GM18909 (cell line): Measurements from ENCODE around the gene MAPK11.

Source experiments
- ATAC-seq: cut with Tn5 transposase; IDR thresholded peaks from one replicate; pipeline ENCODE4 v1.9.1; 2021; ENCODE audit warnings: mild to moderate bottlenecking; ENCODE audit not compliant: unreplicated experiment, poor library complexity

The MAPK11 gene

DNA sequence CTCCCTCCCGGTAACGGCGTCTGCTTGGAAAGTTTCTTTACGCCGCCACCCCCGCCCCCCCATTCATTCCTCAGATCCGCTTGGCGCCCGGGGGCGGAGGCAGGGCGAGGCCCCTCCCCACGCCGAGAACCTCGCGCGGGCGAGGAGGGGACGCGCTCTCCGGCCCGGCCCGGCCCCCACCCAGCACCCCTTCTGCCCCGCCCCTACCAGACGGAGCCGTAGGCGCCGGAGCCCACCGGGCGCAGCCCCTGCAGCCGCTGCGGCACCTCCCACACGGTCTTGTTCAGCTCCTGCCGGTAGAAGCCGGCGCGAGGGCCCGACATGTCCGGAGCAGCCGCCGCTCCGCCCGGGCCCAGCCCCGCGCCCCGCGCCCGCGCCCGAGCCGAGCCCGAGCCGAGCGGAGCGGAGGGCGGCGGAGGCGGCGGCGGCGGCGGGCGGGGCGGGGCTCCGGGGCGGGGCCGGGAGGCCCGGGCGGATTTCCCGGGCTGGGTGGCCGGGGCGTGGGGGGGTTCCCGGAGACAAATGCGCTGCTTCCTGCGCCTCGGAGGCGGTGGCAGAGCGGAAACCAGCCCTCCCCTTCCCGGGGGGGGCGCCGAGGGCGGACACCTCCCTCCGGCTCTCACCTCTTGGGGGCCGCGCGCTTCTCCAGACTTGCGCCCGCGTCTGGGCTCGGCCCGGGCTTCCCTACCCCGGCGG, at the start of gene MAPK11:
MAPK11 (minus strand) TSS at position 411 of the 696 bp plus-strand sequence; CDS start at position 323, 88 bp downstream.
- ATAC-seq: no peak

DNA sequence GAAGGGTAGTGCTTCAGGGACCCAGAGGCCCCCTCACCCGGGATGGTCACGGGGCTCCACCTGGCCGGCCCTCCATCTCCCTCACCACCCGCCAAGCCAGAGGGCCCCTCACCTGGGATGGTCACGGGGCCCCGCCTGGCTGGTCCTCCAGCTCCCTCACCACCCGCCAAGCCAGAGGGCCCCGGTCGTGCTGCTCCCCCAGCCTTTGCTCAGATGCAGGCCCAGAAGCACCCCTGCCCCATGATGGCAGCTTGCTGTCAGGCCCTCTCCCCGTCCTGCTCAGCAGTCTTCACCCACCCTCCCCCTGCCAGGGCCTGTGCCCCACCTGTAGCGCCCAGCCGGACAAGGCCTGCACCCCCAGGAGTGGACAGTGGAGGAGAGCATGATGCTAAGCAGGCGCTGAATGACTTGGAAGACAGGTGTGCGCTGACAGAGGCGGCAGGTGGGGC, 49.3 kb upstream of the MAPK11 start:
- no peak for ATAC-seq

- no peak for ATAC-seq
Measured at GRCh38 chr22:50318698-50319411, 48.7 kb upstream of the MAPK11 start.

DNA sequence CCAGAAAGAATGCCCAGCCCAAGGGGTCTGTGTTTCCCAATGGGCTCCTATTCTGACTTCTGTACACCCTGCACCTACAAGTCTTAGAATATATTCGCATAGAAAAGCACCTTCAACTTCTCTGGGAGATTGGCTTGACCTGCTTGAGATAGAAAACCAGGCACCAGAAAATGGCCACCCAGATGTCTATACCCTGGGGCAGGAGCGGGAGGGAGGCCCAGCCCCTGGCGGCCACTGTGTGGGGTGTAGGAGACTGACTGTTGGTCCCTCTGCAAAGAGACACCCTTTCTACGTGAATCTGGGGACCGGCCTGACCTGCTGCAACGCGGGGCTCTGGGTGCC, 48.1 kb upstream of the MAPK11 start:
- ATAC-seq: no peak

GRCh38 chr22:50317674-50318073, 47.5 kb upstream of the MAPK11 start:
- no peak for ATAC-seq

GRCh38 chr22:50317178-50317577, 47.0 kb upstream of the MAPK11 start:
- ATAC-seq: no peak

- no peak for ATAC-seq
Measured at GRCh38 chr22:50316114-50317065, 46.2 kb upstream of the MAPK11 start.

GRCh38 chr22:50315289-50316113, 45.3 kb upstream of the MAPK11 start:
- no peak for ATAC-seq

DNA sequence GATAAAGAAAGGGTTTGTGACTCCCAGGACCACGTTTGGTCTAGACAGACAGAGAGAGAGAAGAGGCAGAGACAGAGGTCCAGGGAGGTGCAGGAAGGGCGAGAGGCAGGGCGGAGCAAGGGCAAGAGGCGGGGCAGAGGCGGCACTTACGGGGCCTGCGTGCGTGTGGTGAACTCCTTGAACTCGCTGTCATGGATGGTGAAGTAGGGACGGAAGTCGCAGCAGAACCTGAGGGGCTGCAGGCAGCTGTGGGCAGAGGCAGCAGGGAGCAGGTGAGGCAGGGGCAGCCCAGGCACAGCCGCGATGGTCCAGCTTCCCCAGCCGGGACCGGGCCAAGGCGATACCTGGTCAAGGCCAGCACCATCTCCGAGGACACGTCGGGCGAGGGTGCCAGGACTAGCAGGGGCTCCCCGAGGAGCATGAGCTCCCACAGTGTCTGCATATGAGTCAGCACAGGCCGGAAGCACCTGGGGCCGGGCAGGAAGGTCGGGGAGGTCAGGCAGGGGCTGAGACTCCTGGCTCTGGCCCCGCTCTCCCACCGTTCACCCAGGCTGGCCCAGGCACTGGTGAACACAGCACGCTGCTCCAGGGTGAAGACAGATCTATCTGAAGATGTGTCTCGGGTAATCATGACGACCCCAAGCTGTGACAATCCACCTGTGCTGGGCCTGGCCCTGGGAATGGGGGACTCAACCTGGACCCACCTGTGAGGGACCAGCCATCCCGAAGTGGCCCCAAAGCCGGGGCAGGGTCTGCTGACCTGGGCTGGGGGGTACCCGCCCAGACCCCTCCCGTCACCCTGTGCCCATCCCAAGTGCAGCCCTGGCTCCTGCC, 44.5 kb upstream of the MAPK11 start:
- peak; percentile 72 for ATAC-seq

GRCh38 chr22:50314081-50314454, 43.9 kb upstream of the MAPK11 start:
- no peak for ATAC-seq

DNA sequence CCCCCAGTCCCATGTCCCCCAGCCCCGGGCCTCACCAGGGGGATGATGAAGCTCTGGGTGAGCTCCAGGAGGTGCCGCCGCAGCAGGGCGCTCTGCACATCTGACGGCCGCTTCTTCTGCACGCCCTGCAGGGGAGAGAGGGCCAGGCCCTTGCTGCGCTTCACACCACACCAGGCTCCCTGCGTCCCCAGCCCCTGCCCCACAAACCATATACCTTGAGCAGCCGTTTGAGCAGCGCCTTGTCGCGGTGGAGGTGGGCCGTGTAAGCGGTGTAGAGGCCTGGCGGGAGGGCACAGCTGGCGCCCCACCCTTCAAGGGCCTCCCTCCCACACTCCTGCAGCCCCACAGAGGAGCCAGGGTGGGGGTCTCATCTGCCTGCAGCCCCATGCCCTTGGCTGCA, 43.4 kb upstream of the MAPK11 start:
- ATAC-seq: no peak

GRCh38 chr22:50313021-50313420, 42.8 kb upstream of the MAPK11 start:
- ATAC-seq: no peak

GRCh38 chr22:50312371-50312770, 42.2 kb upstream of the MAPK11 start:
- ATAC-seq: no peak

DNA sequence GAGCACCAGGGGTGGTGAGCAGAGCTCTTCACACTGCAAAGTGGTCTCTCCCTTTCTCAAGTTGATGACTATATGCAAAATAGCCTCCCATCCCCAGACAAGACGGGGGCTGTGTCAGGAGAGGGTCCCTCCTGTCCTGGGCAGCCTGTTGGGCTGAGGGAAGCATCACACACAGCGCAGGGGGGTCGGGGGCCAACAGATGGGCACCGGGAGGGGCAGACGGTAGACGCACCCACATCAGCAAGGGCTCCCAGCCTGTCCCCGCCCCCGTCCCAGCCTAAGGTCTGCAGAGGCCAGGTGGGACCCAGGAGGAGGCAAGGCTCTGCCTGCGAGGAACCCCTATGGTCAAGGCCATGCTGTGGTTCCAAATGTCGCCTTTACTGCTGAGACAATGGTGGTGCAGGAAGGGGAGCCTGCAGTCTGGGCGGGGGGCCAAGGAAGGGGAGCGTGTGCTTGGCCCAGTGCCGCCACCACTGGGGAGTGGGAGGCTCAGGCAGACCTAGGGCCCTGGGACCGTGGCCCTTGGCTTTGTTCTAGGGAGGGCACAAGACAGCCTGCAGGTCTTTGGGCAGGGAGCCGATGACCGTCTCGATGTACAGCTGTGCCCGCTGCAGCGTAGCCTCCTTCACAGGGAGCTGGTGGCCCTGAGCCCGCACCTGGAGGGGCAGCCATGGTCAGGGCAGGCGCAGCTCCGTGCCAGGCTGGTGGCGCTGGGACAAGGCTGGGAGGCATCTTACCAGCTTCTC, 41.6 kb upstream of the MAPK11 start:
- ATAC-seq: no peak

DNA sequence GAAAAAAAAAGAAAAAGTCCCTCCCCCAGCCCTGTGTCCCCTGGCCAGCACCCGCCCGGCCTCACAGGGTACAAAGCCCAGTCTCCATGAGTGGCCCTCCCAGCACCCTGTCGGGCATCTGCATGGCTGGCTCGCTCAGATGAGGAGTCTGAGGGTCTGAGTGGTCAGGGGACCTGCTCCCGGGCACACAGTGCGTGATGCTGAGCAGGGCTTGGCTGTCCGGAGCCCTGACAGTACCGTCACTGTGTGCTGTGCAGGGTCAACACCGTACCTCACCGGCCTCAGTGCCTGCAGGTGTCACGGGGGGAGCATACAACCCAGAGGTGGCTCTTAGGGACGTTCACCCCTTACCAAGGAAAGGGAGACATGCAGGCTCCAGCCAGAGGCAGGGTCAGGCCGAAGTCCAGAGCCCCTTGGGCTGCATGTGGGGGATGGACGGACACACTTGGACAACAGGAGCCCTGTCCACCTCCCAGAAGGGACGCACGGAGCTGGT, 40.8 kb upstream of the MAPK11 start:
- no peak for ATAC-seq

DNA sequence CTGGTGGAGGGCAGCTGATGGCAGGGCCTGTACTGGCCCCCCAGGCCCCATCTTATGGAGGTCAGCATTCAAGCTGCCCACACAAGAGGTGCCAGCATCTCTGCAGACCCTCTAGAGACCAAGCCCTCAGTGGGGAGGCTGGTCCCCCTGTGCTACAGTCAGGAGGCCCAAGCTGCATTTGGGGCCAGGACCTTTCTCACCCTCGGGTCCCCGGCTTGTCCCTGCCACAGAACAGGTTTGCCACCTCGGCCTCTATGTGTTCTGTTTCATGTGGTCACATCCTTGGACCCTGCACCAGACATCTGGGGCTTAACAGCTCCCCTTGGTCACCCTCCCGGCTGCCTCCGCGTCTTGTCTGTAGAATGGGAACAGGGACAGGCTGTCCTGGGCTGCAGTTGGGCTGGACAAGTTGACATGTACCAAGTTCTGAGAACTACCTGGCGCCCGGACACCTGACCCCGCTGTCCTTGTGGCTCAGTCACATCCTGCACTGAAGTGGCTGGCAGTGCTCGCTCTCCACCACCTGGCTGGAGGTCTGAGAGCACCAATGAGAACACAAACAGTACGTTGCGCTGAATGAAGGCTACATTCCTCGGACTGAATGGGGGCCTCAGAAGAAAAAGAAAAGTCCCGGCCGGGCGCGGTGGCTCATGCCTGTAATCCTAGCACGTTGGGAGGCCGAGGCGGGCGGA, 40.0 kb upstream of the MAPK11 start:
- no peak for ATAC-seq

DNA sequence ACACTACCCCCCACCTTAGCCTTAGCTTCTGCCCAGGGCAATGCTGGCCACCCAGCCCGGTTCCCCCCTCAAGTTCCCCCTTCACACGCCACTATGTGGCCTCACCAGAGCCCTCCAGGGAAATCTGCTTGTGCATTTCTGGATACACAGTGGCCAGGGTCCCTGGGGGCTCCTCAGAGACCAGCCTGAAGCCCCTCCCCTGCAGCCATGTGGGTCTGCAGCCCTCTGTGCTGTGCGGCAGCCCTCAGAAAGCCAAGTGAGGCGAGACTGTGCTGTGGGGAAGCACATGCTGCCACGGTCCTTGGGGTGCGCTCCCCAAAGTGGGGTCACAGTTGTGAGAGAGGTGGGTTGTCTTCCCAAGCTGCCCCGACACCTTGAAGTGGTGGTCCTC, 39.4 kb upstream of the MAPK11 start:
- ATAC-seq: no peak
